ENCODE data around the gene CDK5R2.

The CDK5R2 gene

GRCh38 chr2:218961651-218962570 lies 2.4 kb downstream of the CDK5R2 start:
- no peak for DNase-seq (ENCODE audit: low spot score)

- peak; percentile 50 for DNase-seq (ENCODE audit: low spot score)
These were observed 3.5 kb downstream of the CDK5R2 start for GRCh38 chr2:218962859-218963492.

- no peak for DNase-seq (ENCODE audit: low spot score)
These were observed 4.1 kb downstream of the CDK5R2 start for GRCh38 chr2:218963601-218964000.

- no peak for DNase-seq (ENCODE audit: low spot score)
These were observed 4.7 kb downstream of the CDK5R2 start for GRCh38 chr2:218964041-218964771.

GRCh38 chr2:218970894-218971293 lies 11.4 kb downstream of the CDK5R2 start:
- no peak for DNase-seq (ENCODE audit: low spot score)

GRCh38 chr2:218975060-218975777 lies 15.8 kb downstream of the CDK5R2 start:
- DNase-seq (ENCODE audit: low spot score) = no peak

GRCh38 chr2:218979846-218980734 lies 20.6 kb downstream of the CDK5R2 start:
- DNase-seq (ENCODE audit: low spot score) = peak; percentile 85

GRCh38 chr2:218980735-218981389 lies 21.4 kb downstream of the CDK5R2 start:
- no peak for DNase-seq (ENCODE audit: low spot score)

GRCh38 chr2:218981390-218981880 lies 22.0 kb downstream of the CDK5R2 start:
- DNase-seq (ENCODE audit: low spot score) = no peak

GRCh38 chr2:218981881-218982585 lies 22.6 kb downstream of the CDK5R2 start:
- no peak for DNase-seq (ENCODE audit: low spot score)

GRCh38 chr2:218982586-218983262 lies 23.3 kb downstream of the CDK5R2 start:
- no peak for DNase-seq (ENCODE audit: low spot score)

- DNase-seq (ENCODE audit: low spot score) = no peak
These were observed 23.9 kb downstream of the CDK5R2 start for GRCh38 chr2:218983263-218983933.

- DNase-seq (ENCODE audit: low spot score) = no peak
These were observed 24.4 kb downstream of the CDK5R2 start for GRCh38 chr2:218983934-218984238.

GRCh38 chr2:218984239-218985020 lies 25.0 kb downstream of the CDK5R2 start:
- no peak for DNase-seq (ENCODE audit: low spot score)

- no peak for DNase-seq (ENCODE audit: low spot score)
These were observed 25.5 kb downstream of the CDK5R2 start, which contains the start of gene FEV for GRCh38 chr2:218985021-218985324. TSS of gene FEV (minus strand) at chr2:218985184. CDS start at chr2:218985075, 109 bp downstream.

GRCh38 chr2:218985325-218986091 lies 26.0 kb downstream of the CDK5R2 start:
- no peak for DNase-seq (ENCODE audit: low spot score)

- no peak for DNase-seq (ENCODE audit: low spot score)
These were observed 26.8 kb downstream of the CDK5R2 start for GRCh38 chr2:218986148-218986761.

Data from germinal center (tissue), 1 donor.